Hepatocyte (in vitro differentiated cells): ENCODE results near the gene AHNAK. TPM values are rescaled to one million over a fixed set of nuclear protein-coding genes. Genes with fewer than 3 reads are reported as not detected.
A peak's percentile ranks its signal among the peaks of the same experiment; 100 is the strongest.
"Not testable (repeated sequence)": the region's sequence is repeated elsewhere in the genome, so short reads cannot be mapped to it uniquely, and the experiment has no call there.

ENCODE experiments used
- DNase-seq: peaks from one replicate; pipeline ENCODE4 v3.0.0-alpha.2; 2016; ENCODE audit warnings: low spot score
- H2AFZ ChIP-seq: fragments of 200-600 bp; sonication (generic); 2 replicates; pipeline ENCODE4 v1.6.0; 2016; ENCODE audit warnings: antibody characterized with exemption, mild to moderate bottlenecking
- H3K27ac ChIP-seq: fragments of 200-600 bp; sonication (generic); 2 replicates; pipeline ENCODE4 v1.5.1; 2016; ENCODE audit warnings: mild to moderate bottlenecking
- H3K27me3 ChIP-seq: fragments of 200-600 bp; sonication (generic); 2 replicates; pipeline ENCODE4 v1.6.1; 2016
- H3K36me3 ChIP-seq: fragments of 200-600 bp; sonication (generic); replicated peaks from 2 replicates; pipeline ENCODE4 v1.5.1; 2016; ENCODE audit warnings: low read depth; ENCODE audit not compliant: insufficient read depth
- H3K4me1 ChIP-seq: fragments of 200-600 bp; sonication (generic); 2 replicates; pipeline ENCODE4 v1.5.1; 2016; ENCODE audit warnings: mild to moderate bottlenecking, moderate library complexity; ENCODE audit not compliant: insufficient read depth
- H3K4me2 ChIP-seq: fragments of 200-600 bp; sonication (generic); 2 replicates; pipeline ENCODE4 v1.6.0; 2016
- H3K4me3 ChIP-seq: fragments of 200-600 bp; sonication (generic); 2 replicates; pipeline ENCODE4 v1.5.1; 2016; ENCODE audit warnings: mild to moderate bottlenecking
- H3K79me2 ChIP-seq: fragments of 200-600 bp; sonication (generic); 2 replicates; pipeline ENCODE4 v1.6.0; 2017; ENCODE audit warnings: mild to moderate bottlenecking
- H3K9me2 ChIP-seq: fragments of 200-600 bp; sonication (generic); replicated peaks from 2 replicates; pipeline ENCODE4 v1.6.0; 2017; ENCODE audit warnings: mild to moderate bottlenecking; ENCODE audit not compliant: insufficient read depth
- H3K9me3 ChIP-seq: fragments of 200-600 bp; sonication (generic); 2 replicates; pipeline ENCODE4 v1.5.1; 2016; ENCODE audit warnings: low read depth, mild to moderate bottlenecking
- H4K20me1 ChIP-seq: fragments of 200-600 bp; sonication (generic); 2 replicates; pipeline ENCODE4 v1.6.0; 2016; ENCODE audit warnings: mild to moderate bottlenecking; ENCODE audit not compliant: insufficient read depth, poor library complexity, severe bottlenecking
- CTCF ChIP-seq: fragments of 200-600 bp; sonication (generic); IDR thresholded peaks from 2 replicates; pipeline ENCODE4 v1.5.1; 2016; ENCODE audit warnings: antibody characterized with exemption, mild to moderate bottlenecking; ENCODE audit not compliant: poor library complexity
- EZH2 ChIP-seq: fragments of 200-600 bp; sonication (generic); IDR thresholded peaks from 2 replicates; pipeline ENCODE4 v1.6.1; 2016; ENCODE audit warnings: antibody characterized with exemption, mild to moderate bottlenecking, borderline replicate concordance
- EZH2phosphoT487 ChIP-seq: fragments of 200-600 bp; sonication (generic); IDR thresholded peaks from one replicate; pipeline ENCODE4 v1.6.1; 2018; ENCODE audit warnings: antibody characterized with exemption, mild to moderate bottlenecking, low read depth, moderate library complexity; ENCODE audit not compliant: unreplicated experiment, severe bottlenecking
- WGBS: methylation state at CpG from one replicate; pipeline ENCODE4 v1.1.6; 2016; ENCODE audit warnings: low lambda C conversion rate; ENCODE audit errors: missing lambda C conversion rate; 5-methylcytosine and 5-hydroxymethylcytosine counted together
- polyA plus RNA-seq: library from polyadenylated mRNA; unstranded; fragments of >200 nt; fragmentation: Nextera tagmentation; extraction: Ambion mirVana; gene quantifications from 2 replicates; pipeline ENCODE4 v1.2.1, GENCODE V29; 2016
- total RNA-seq: library from RNA; depleted of rRNA; stranded (reverse); fragments of >200 nt; gene quantifications from 2 replicates; pipeline ENCODE4 v1.2.3, GENCODE V29; 2014

The AHNAK gene
- total and polyA plus RNA-seq, 2 experiments from 2014 or later: 47.6 to 237 TPM

- no peaks in the 10 kb centered on the region for H3K9me3 ChIP-seq
- H3K4me2 ChIP-seq: peak overlapping the region; percentile 4
- H3K36me3 ChIP-seq: no peaks in the 10 kb centered on the region
- peaks cover 64% of the 10 kb centered on the region for H3K79me2 ChIP-seq
- DNase-seq: no peak
- H3K4me3 ChIP-seq: no peak overlapping the region
- no peaks in the 10 kb centered on the region for H3K27me3 ChIP-seq
- H3K9me2 ChIP-seq: no peaks in the 10 kb centered on the region
- H4K20me1 ChIP-seq: peaks cover 20% of the 10 kb centered on the region
- H3K27ac ChIP-seq: peak overlapping the region; percentile 65
- H2AFZ ChIP-seq: no peak overlapping the region
- 80% methylated on average over 5 of the region's 5 CpGs for WGBS
- peaks cover 6% of the 10 kb centered on the region for H3K4me1 ChIP-seq
- TF ChIP-seq EZH2phosphoT487 (no peak), EZH2 (no peak), CTCF (no peak)
These were observed 18.6 kb upstream of the AHNAK start for GRCh38 chr11:62565100-62565802.

GRCh38 chr11:62561677-62562230 lies 15.1 kb upstream of the AHNAK start:
- peaks cover 12% of the 10 kb centered on the region for H4K20me1 ChIP-seq
- H3K27ac ChIP-seq: peak overlapping the region; percentile 79
- 49% methylated on average over 3 of the region's 3 CpGs for WGBS
- not testable (repeated sequence) for H2AFZ ChIP-seq, H3K9me3 ChIP-seq, DNase-seq, H3K4me2 ChIP-seq, H3K27me3 ChIP-seq, H3K4me3 ChIP-seq, H3K36me3 ChIP-seq, H3K9me2 ChIP-seq
- peaks cover 14% of the 10 kb centered on the region for H3K4me1 ChIP-seq
- peaks cover 48% of the 10 kb centered on the region for H3K79me2 ChIP-seq

- no peaks in the 10 kb centered on the region for H3K27me3 ChIP-seq
- peak; percentile 96 for DNase-seq
- peak overlapping the region; percentile 30 for H3K4me2 ChIP-seq
- no peak overlapping the region for H3K4me3 ChIP-seq
- H3K79me2 ChIP-seq: peaks cover 39% of the 10 kb centered on the region
- H2AFZ ChIP-seq: no peak overlapping the region
- WGBS: 13% methylated on average over 2 of the region's 2 CpGs
- H3K9me3 ChIP-seq: no peaks in the 10 kb centered on the region
- H3K9me2 ChIP-seq: no peaks in the 10 kb centered on the region
- H3K27ac ChIP-seq: peak overlapping the region; percentile 79
- H4K20me1 ChIP-seq: peaks cover 9% of the 10 kb centered on the region
- TF ChIP-seq EZH2 (no peak), CTCF (peak; percentile 80), EZH2phosphoT487 (no peak)
- H3K36me3 ChIP-seq: no peaks in the 10 kb centered on the region
- H3K4me1 ChIP-seq: peaks cover 25% of the 10 kb centered on the region
These were observed 14.0 kb upstream of the AHNAK start for GRCh38 chr11:62560566-62561103.

- H3K9me2 ChIP-seq, H2AFZ ChIP-seq, H3K4me2 ChIP-seq, H3K27me3 ChIP-seq, H3K9me3 ChIP-seq, H4K20me1 ChIP-seq, H3K36me3 ChIP-seq, H3K4me3 ChIP-seq, DNase-seq: not testable (repeated sequence)
- Histone ChIP-seq H3K4me1 (peaks cover 31% of the 10 kb centered on the region), H3K27ac (peak overlapping the region; percentile 78), H3K79me2 (peaks cover 32% of the 10 kb centered on the region)
- 79% methylated on average over 5 of the region's 5 CpGs for WGBS
These were observed 13.0 kb upstream of the AHNAK start for GRCh38 chr11:62559626-62560025.
